ENCODE results near the gene WASHC1. TPM values are rescaled to one million over a fixed set of nuclear protein-coding genes. Genes with fewer than 3 reads are reported as not detected.
A peak's percentile ranks its signal among the peaks of the same experiment; 100 is the strongest.
"Not testable (repeated sequence)": the region's sequence is repeated elsewhere in the genome, so short reads cannot be mapped to it uniquely, and the experiment has no call there.

Gene WASHC1
- total and polyA plus RNA-seq, 2 of the 13 experiments (the other 11 are each of a cell fraction or from before 2014, with no cell fraction given), result 10.9 to 13.0 TPM

DNA sequence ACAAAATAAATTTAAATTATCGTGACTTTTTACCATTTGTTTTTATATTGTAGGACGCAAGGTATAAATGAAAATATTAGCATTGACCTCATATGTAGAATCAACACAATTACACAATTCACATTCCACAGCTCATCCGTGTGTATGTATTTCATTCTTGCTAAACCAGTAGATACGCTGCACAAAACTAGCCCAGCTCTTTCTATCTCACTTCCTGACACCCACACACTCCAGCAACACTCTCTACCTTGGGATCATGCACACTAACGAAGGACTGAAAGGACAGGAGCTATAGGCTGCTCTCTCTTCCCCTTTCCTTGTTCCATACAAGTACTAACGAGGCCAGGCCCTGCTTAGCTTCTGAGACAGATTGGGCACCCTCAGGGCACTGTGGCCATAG lies 16.9 kb upstream of the WASHC1 start:
- BruUV-seq (replicated peaks); H3K79me2 ChIP-seq (ENCODE audit: insufficient read depth, low read length); ATAC-seq: not testable (repeated sequence)

GRCh38 chr9:45180-45878 lies 16.1 kb upstream of the WASHC1 start:
- in situ Hi-C loops (cut with HindIII; ENCODE audit: extremely low pct_ligation_motif_present, low pct_unique_long_range_greater_than_20kb); H3K27me3 ChIP-seq (ENCODE audit: control insufficient read depth in 1 of 2, insufficient read depth in 2 of 2, low read length in 2 of 2); H3K9ac ChIP-seq (ENCODE audit: insufficient read depth, low read depth, low read length); ATAC-seq; BruUV-seq (replicated peaks); H4K20me1 ChIP-seq (ENCODE audit: insufficient read depth, low read length); POLR2A ChIA-PET; CTCF ChIA-PET (ENCODE audit: low intra/inter-chr PET ratio, low total read pairs); H3K4me2 ChIP-seq (ENCODE audit: low read depth, low read length); H2AFZ ChIP-seq (ENCODE audit: low read length); H3K79me2 ChIP-seq (ENCODE audit: insufficient read depth, low read length); intact Hi-C loops (cut with micrococcal nuclease; ENCODE audit: unreplicated experiment); H3K9me3 ChIP-seq (ENCODE audit: low read length); FAIRE-seq; H3K4me1 ChIP-seq (ENCODE audit: insufficient read depth, low read length); H3K36me3 ChIP-seq (replicated peaks in 1 of 2; ENCODE audit: control insufficient read depth in 1 of 2, insufficient read depth in 2 of 2, low read length in 2 of 2); H3K4me3 ChIP-seq (replicated peaks in 1 of 3; ENCODE audit: insufficient read depth in 1 of 3, low read depth in 2 of 3, low read length in 3 of 3); H3K27ac ChIP-seq (ENCODE audit: extremely low read length, insufficient read depth, low read length); DNase-seq (ENCODE audit: low spot score): not testable (repeated sequence)
- 50% methylated on average over 16 of the region's 16 CpGs for WGBS (ENCODE audit: low lambda C conversion rate)

More for the DNA sequence above, 16.9 kb upstream of the WASHC1 start:
- DNase-seq (ENCODE audit: low spot score); H3K27ac ChIP-seq (ENCODE audit: extremely low read length, insufficient read depth, low read length); H3K4me1 ChIP-seq (ENCODE audit: insufficient read depth, low read length); FAIRE-seq; H3K4me2 ChIP-seq (ENCODE audit: low read depth, low read length); CTCF ChIA-PET (ENCODE audit: low intra/inter-chr PET ratio, low total read pairs); H2AFZ ChIP-seq (ENCODE audit: low read length); H4K20me1 ChIP-seq (ENCODE audit: insufficient read depth, low read length); POLR2A ChIA-PET; H3K9ac ChIP-seq (ENCODE audit: insufficient read depth, low read depth, low read length); intact Hi-C loops (cut with micrococcal nuclease; ENCODE audit: unreplicated experiment); H3K36me3 ChIP-seq (replicated peaks in 1 of 2; ENCODE audit: control insufficient read depth in 1 of 2, insufficient read depth in 2 of 2, low read length in 2 of 2); H3K4me3 ChIP-seq (replicated peaks in 1 of 3; ENCODE audit: insufficient read depth in 1 of 3, low read depth in 2 of 3, low read length in 3 of 3); H3K27me3 ChIP-seq (ENCODE audit: control insufficient read depth in 1 of 2, insufficient read depth in 2 of 2, low read length in 2 of 2); H3K9me3 ChIP-seq (ENCODE audit: low read length); in situ Hi-C loops (cut with HindIII; ENCODE audit: extremely low pct_ligation_motif_present, low pct_unique_long_range_greater_than_20kb): not testable (repeated sequence)
- 19% methylated on average over 5 of the region's 6 CpGs for WGBS (ENCODE audit: low lambda C conversion rate)

GRCh38 chr9:44416-44815 lies 15.2 kb upstream of the WASHC1 start:
- 10% methylated on average over 1 of the region's 3 CpGs for WGBS (ENCODE audit: low lambda C conversion rate)
- in situ Hi-C loops (cut with HindIII; ENCODE audit: extremely low pct_ligation_motif_present, low pct_unique_long_range_greater_than_20kb); POLR2A ChIA-PET; H3K79me2 ChIP-seq (ENCODE audit: insufficient read depth, low read length); H3K4me3 ChIP-seq (replicated peaks in 1 of 3; ENCODE audit: insufficient read depth in 1 of 3, low read depth in 2 of 3, low read length in 3 of 3); H3K9me3 ChIP-seq (ENCODE audit: low read length); H3K4me1 ChIP-seq (ENCODE audit: insufficient read depth, low read length); FAIRE-seq; H3K9ac ChIP-seq (ENCODE audit: insufficient read depth, low read depth, low read length); H3K4me2 ChIP-seq (ENCODE audit: low read depth, low read length); BruUV-seq (replicated peaks); H2AFZ ChIP-seq (ENCODE audit: low read length); CTCF ChIA-PET (ENCODE audit: low intra/inter-chr PET ratio, low total read pairs); H4K20me1 ChIP-seq (ENCODE audit: insufficient read depth, low read length); H3K27me3 ChIP-seq (ENCODE audit: control insufficient read depth in 1 of 2, insufficient read depth in 2 of 2, low read length in 2 of 2); H3K36me3 ChIP-seq (replicated peaks in 1 of 2; ENCODE audit: control insufficient read depth in 1 of 2, insufficient read depth in 2 of 2, low read length in 2 of 2); H3K27ac ChIP-seq (ENCODE audit: extremely low read length, insufficient read depth, low read length); intact Hi-C loops (cut with micrococcal nuclease; ENCODE audit: unreplicated experiment): not testable (repeated sequence)
- peak; percentile 76 for ATAC-seq
- peak; percentile 16 for DNase-seq (ENCODE audit: low spot score)

- ATAC-seq; H3K27ac ChIP-seq (ENCODE audit: extremely low read length, insufficient read depth, low read length); H3K36me3 ChIP-seq (replicated peaks in 1 of 2; ENCODE audit: control insufficient read depth in 1 of 2, insufficient read depth in 2 of 2, low read length in 2 of 2); BruUV-seq (replicated peaks); CTCF ChIA-PET (ENCODE audit: low intra/inter-chr PET ratio, low total read pairs); H3K27me3 ChIP-seq (ENCODE audit: control insufficient read depth in 1 of 2, insufficient read depth in 2 of 2, low read length in 2 of 2); H3K4me3 ChIP-seq (replicated peaks in 1 of 3; ENCODE audit: insufficient read depth in 1 of 3, low read depth in 2 of 3, low read length in 3 of 3); H4K20me1 ChIP-seq (ENCODE audit: insufficient read depth, low read length); H3K9me3 ChIP-seq (ENCODE audit: low read length); H3K4me2 ChIP-seq (ENCODE audit: low read depth, low read length); H3K4me1 ChIP-seq (ENCODE audit: insufficient read depth, low read length); H3K9ac ChIP-seq (ENCODE audit: insufficient read depth, low read depth, low read length); DNase-seq (ENCODE audit: low spot score); POLR2A ChIA-PET; in situ Hi-C loops (cut with HindIII; ENCODE audit: extremely low pct_ligation_motif_present, low pct_unique_long_range_greater_than_20kb); FAIRE-seq; H3K79me2 ChIP-seq (ENCODE audit: insufficient read depth, low read length); H2AFZ ChIP-seq (ENCODE audit: low read length); intact Hi-C loops (cut with micrococcal nuclease; ENCODE audit: unreplicated experiment): not testable (repeated sequence)
- WGBS (ENCODE audit: low lambda C conversion rate), result 16% methylated on average over 2 of the region's 3 CpGs
Observed at GRCh38 chr9:43636-44035, 14.4 kb upstream of the WASHC1 start.

Measured in HepG2 (cell line).